HEK293 (cell line): ENCODE data around the gene IGFBP7.

Source experiments
- CTCF ChIA-PET: fragments of 350-600 bp; formaldehyde crosslinking; extraction: SDS; loops from one replicate; lab custom pipeline; 2021; ENCODE audit warnings: antibody characterized with exemption; lab: Yijun Ruan, JAX
- POLR2A ChIA-PET: fragments of 300-600 bp; formaldehyde crosslinking; extraction: SDS; loops from one replicate; lab custom pipeline; 2020; ENCODE audit warnings: antibody characterized with exemption, inconsistent platforms; lab: Yijun Ruan, JAX
- H3K27ac ChIP-seq: fragments of 200-500 bp; sonication (Bioruptor generic); 2 replicates; pipeline ENCODE4 v1.5.1; 2014; ENCODE audit warnings: low read depth, low read length, control low read depth, inconsistent platforms; ENCODE audit errors: extremely low read depth
- H3K36me3 ChIP-seq, 2 experiments: fragments of 200-500 bp in 1 of 2; sonication (Bioruptor generic) in 1 of 2; 1 replicate in 1 of 2; 2 replicates in 1 of 2; pipeline ENCODE4 v1.5.1; 2014 to 2017; ENCODE audit warnings: inconsistent platforms in 2 of 2, low read length in 2 of 2; ENCODE audit not compliant: control insufficient read depth in 2 of 2, insufficient read depth in 1 of 2
- H3K4me1 ChIP-seq: fragments of 200-500 bp; sonication (Bioruptor generic); 2 replicates; pipeline ENCODE4 v1.5.1; 2014; ENCODE audit warnings: mild to moderate bottlenecking, low read length, inconsistent platforms; ENCODE audit not compliant: control insufficient read depth, insufficient read depth
- H3K4me3 ChIP-seq: 2 replicates; pipeline ENCODE4 v1.5.1; 2011; ENCODE audit warnings: low read depth, mild to moderate bottlenecking, control low read depth, low read length, moderate library complexity
- H3K9me3 ChIP-seq: fragments of 200-500 bp; sonication (Bioruptor generic); 2 replicates; pipeline ENCODE4 v1.5.1; 2014; ENCODE audit warnings: low read depth, low read length, inconsistent platforms; ENCODE audit not compliant: control insufficient read depth, insufficient read depth
- BCL11A ChIP-seq: fragments of 450-650 bp; formaldehyde crosslinking; IDR thresholded peaks from 2 replicates; pipeline ENCODE4 v1.5.1; 2016; ENCODE audit warnings: low read depth, missing biosample characterization, missing genetic modification characterization
- GFI1B ChIP-seq: fragments of 450-650 bp; formaldehyde crosslinking; IDR thresholded peaks from 2 replicates; pipeline ENCODE4 v1.5.1; 2016; ENCODE audit warnings: missing biosample characterization, missing genetic modification characterization
- KLF16 ChIP-seq: fragments of 450-650 bp; formaldehyde crosslinking; IDR thresholded peaks from 2 replicates; pipeline ENCODE4 v1.5.1; 2017; ENCODE audit warnings: missing biosample characterization, missing genetic modification characterization
- PRDM2 ChIP-seq: fragments of 450-650 bp; formaldehyde crosslinking; IDR thresholded peaks from 2 replicates; pipeline ENCODE4 v1.5.1; 2016; ENCODE audit warnings: missing biosample characterization, missing genetic modification characterization, borderline replicate concordance
- SCRT1 ChIP-seq: fragments of 450-650 bp; formaldehyde crosslinking; IDR thresholded peaks from 2 replicates; pipeline ENCODE4 v1.5.1; 2016; ENCODE audit warnings: missing biosample characterization, missing genetic modification characterization, borderline replicate concordance
- SETDB1 ChIP-seq: IDR thresholded peaks from one replicate; pipeline ENCODE4 v1.6.1; 2017; ENCODE audit warnings: mild to moderate bottlenecking, low read length, moderate library complexity, mixed read lengths; ENCODE audit not compliant: insufficient read length
- SP2 ChIP-seq: fragments of 450-650 bp; formaldehyde crosslinking; IDR thresholded peaks from 2 replicates; pipeline ENCODE4 v1.5.1; 2016; ENCODE audit warnings: missing biosample characterization, missing genetic modification characterization
- TRIM28 ChIP-seq: IDR thresholded peaks from 2 replicates; pipeline ENCODE4 v1.6.1; 2011; ENCODE audit warnings: low read length, control low read depth, borderline replicate concordance
- ZNF10 ChIP-seq: fragments of 450-650 bp; formaldehyde crosslinking; IDR thresholded peaks from 2 replicates; pipeline ENCODE4 v1.5.1; 2017; ENCODE audit warnings: missing biosample characterization, missing genetic modification characterization
- ZNF121 ChIP-seq: fragments of 450-650 bp; formaldehyde crosslinking; IDR thresholded peaks from 2 replicates; pipeline ENCODE4 v1.5.1; 2016; ENCODE audit warnings: missing biosample characterization, missing genetic modification characterization
- ZNF132 ChIP-seq: fragments of 450-650 bp; formaldehyde crosslinking; IDR thresholded peaks from 2 replicates; pipeline ENCODE4 v1.5.1; 2017; ENCODE audit warnings: missing biosample characterization, missing genetic modification characterization, borderline replicate concordance
- ZNF138 ChIP-seq: fragments of 450-650 bp; formaldehyde crosslinking; IDR thresholded peaks from 2 replicates; pipeline ENCODE4 v1.5.1; 2016; ENCODE audit warnings: missing biosample characterization, missing genetic modification characterization, borderline replicate concordance
- ZNF157 ChIP-seq: fragments of 450-650 bp; formaldehyde crosslinking; IDR thresholded peaks from 2 replicates; pipeline ENCODE4 v1.5.1; 2016; ENCODE audit warnings: missing biosample characterization, missing genetic modification characterization
- ZNF184 ChIP-seq: fragments of 450-650 bp; IDR thresholded peaks from 2 replicates; pipeline ENCODE4 v1.5.1; 2018; ENCODE audit warnings: missing biosample characterization, mild to moderate bottlenecking, missing genetic modification characterization
- ZNF24 ChIP-seq: fragments of 450-650 bp; formaldehyde crosslinking; IDR thresholded peaks from 2 replicates; pipeline ENCODE4 v1.5.1; 2016; ENCODE audit warnings: missing biosample characterization, missing genetic modification characterization
- ZNF248 ChIP-seq: fragments of 450-650 bp; formaldehyde crosslinking; IDR thresholded peaks from 2 replicates; pipeline ENCODE4 v1.5.1; 2017; ENCODE audit warnings: missing biosample characterization, missing genetic modification characterization
- ZNF302 ChIP-seq: fragments of 450-650 bp; formaldehyde crosslinking; IDR thresholded peaks from 2 replicates; pipeline ENCODE4 v1.5.1; 2016; ENCODE audit warnings: missing biosample characterization, missing genetic modification characterization, low read depth
- ZNF335 ChIP-seq: fragments of 450-650 bp; formaldehyde crosslinking; conservative IDR thresholded peaks from 2 replicates; pipeline ENCODE4 v1.5.1; 2016; ENCODE audit warnings: missing biosample characterization, missing genetic modification characterization
- ZNF354C ChIP-seq: fragments of 450-650 bp; formaldehyde crosslinking; IDR thresholded peaks from 2 replicates; pipeline ENCODE4 v1.5.1; 2016; ENCODE audit warnings: missing biosample characterization, missing genetic modification characterization, low read depth, borderline replicate concordance
- ZNF501 ChIP-seq: fragments of 450-650 bp; formaldehyde crosslinking; IDR thresholded peaks from 2 replicates; pipeline ENCODE4 v1.5.1; 2016; ENCODE audit warnings: missing biosample characterization, missing genetic modification characterization
- ZNF514 ChIP-seq: fragments of 450-650 bp; formaldehyde crosslinking; IDR thresholded peaks from 2 replicates; pipeline ENCODE4 v1.5.1; 2016; ENCODE audit warnings: missing biosample characterization, missing genetic modification characterization
- ZNF521 ChIP-seq: fragments of 450-650 bp; formaldehyde crosslinking; IDR thresholded peaks from 2 replicates; pipeline ENCODE4 v1.5.1; 2017; ENCODE audit warnings: missing biosample characterization, mild to moderate bottlenecking, missing genetic modification characterization
- ZNF585B ChIP-seq: fragments of 450-650 bp; formaldehyde crosslinking; IDR thresholded peaks from 2 replicates; pipeline ENCODE4 v1.5.1; 2016; ENCODE audit warnings: missing biosample characterization, missing genetic modification characterization
- ZNF670 ChIP-seq: fragments of 450-650 bp; formaldehyde crosslinking; IDR thresholded peaks from 2 replicates; pipeline ENCODE4 v1.5.1; 2016; ENCODE audit warnings: missing biosample characterization, missing genetic modification characterization, low read depth
- ZNF747 ChIP-seq: fragments of 450-650 bp; formaldehyde crosslinking; IDR thresholded peaks from 2 replicates; pipeline ENCODE4 v1.5.1; 2016; ENCODE audit warnings: missing biosample characterization, missing genetic modification characterization
- ZNF76 ChIP-seq: fragments of 450-650 bp; formaldehyde crosslinking; IDR thresholded peaks from 2 replicates; pipeline ENCODE4; 2016; ENCODE audit warnings: low read depth, missing biosample characterization, missing genetic modification characterization, borderline replicate concordance

IGFBP7 gene

GRCh38 chr4:57131849-57132742 is 21.9 kb upstream of the IGFBP7 start:
- CTCF ChIA-PET: interaction anchor here (1.9 kb wide), 1 partner anchor 94 kb away, joined by 6 read pairs; no protein-coding TSS in a partner anchor
- no peak overlapping the region for H3K27ac ChIP-seq
- no peaks in the 10 kb centered on the region for H3K36me3 ChIP-seq
- POLR2A ChIA-PET: interaction anchor here (1.1 to 1.5 kb wide), 2 partner anchors 13 to 56 kb away, joined by 3 to 4 read pairs; no protein-coding TSS in a partner anchor
- H3K4me1 ChIP-seq: no peaks in the 10 kb centered on the region
- TF ChIP-seq ZNF10 (tag by site-specific recombination): no peak
- TF ChIP-seq ZNF514 (tag by site-specific recombination): no peak
- TF ChIP-seq ZNF76: no peak
- TF ChIP-seq GFI1B: no peak
- TF ChIP-seq BCL11A: no peak
- no peak for TF ChIP-seq KLF16
- TF ChIP-seq ZNF747 (tag by site-specific recombination): no peak
- TF ChIP-seq ZNF138 (tag by site-specific recombination): no peak
- TF ChIP-seq ZNF354C (tag by site-specific recombination): no peak
- no peak for TF ChIP-seq ZNF248
- no peak for TF ChIP-seq SP2 (tag by site-specific recombination)
- TF ChIP-seq ZNF24: no peak
- TF ChIP-seq ZNF157: no peak
- TF ChIP-seq SCRT1: no peak
- TF ChIP-seq ZNF501 (tag by site-specific recombination): no peak
- no peak for TF ChIP-seq PRDM2 (tag by site-specific recombination)
- TF ChIP-seq, all 188 proteins: peak for 0
- H3K9me3 ChIP-seq: no peaks in the 10 kb centered on the region
- H3K4me3 ChIP-seq: no peak overlapping the region

GRCh38 chr4:57129477-57129876 is 19.3 kb upstream of the IGFBP7 start:
- ChIA-PET POLR2A (no interaction called here), CTCF (no interaction called here)
- no peak overlapping the region for H3K27ac ChIP-seq
- no peaks in the 10 kb centered on the region for H3K36me3 ChIP-seq
- H3K4me3 ChIP-seq: no peak overlapping the region
- H3K4me1 ChIP-seq: no peaks in the 10 kb centered on the region
- no peak for TF ChIP-seq ZNF184
- TF ChIP-seq ZNF121: peak; percentile 55; the same call in 1 of the 2 replicates
- no peaks in the 10 kb centered on the region for H3K9me3 ChIP-seq

GRCh38 chr4:57127361-57127760 is 17.2 kb upstream of the IGFBP7 start:
- no peaks in the 10 kb centered on the region for H3K36me3 ChIP-seq
- no peak overlapping the region for H3K4me3 ChIP-seq
- no peaks in the 10 kb centered on the region for H3K4me1 ChIP-seq
- H3K27ac ChIP-seq: no peak overlapping the region
- ChIA-PET POLR2A (no interaction called here), CTCF (no interaction called here)
- no peaks in the 10 kb centered on the region for H3K9me3 ChIP-seq
- no peak for TF ChIP-seq ZNF670 (tag by site-specific recombination)
- no peak for TF ChIP-seq ZNF335 (tag by site-specific recombination)
- no peak for TF ChIP-seq ZNF302 (tag by site-specific recombination)
- no peak for TF ChIP-seq ZNF132 (tag by site-specific recombination)
- peak; percentile 96 for TF ChIP-seq ZNF585B (tag by site-specific recombination)
- peak; percentile 72 for TF ChIP-seq SETDB1
- TF ChIP-seq TRIM28: peak; percentile 88; the same call in 1 of the 2 replicates
- no peak for TF ChIP-seq ZNF521 (tag by site-specific recombination)
- TF ChIP-seq, all 188 proteins: peak for 3
